ENCODE measurements around the gene FAM32A.
"Not testable (repeated sequence)": the region's sequence is repeated elsewhere in the genome, so short reads cannot be mapped to it uniquely, and the experiment has no call there.

Gene FAM32A

DNA sequence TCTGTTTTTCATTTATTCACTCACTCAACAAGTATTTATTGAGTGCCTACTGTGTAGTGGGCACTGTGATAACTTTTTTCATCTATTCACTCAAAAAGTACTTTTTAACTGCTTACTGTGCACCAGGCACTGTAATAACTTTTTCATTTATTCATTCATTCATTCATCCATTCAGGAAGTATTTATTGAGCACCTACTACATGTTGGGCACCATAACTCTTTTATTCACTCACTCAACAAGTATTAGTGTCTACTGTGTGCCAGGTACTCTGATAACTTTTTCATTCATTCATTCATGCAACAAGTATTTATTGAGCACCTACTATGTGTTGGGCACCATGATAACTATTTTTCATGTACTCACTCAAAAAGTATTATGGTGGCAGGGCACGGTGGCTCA, 18.8 kb upstream of the FAM32A start:
- DNase-seq: no peak

DNA sequence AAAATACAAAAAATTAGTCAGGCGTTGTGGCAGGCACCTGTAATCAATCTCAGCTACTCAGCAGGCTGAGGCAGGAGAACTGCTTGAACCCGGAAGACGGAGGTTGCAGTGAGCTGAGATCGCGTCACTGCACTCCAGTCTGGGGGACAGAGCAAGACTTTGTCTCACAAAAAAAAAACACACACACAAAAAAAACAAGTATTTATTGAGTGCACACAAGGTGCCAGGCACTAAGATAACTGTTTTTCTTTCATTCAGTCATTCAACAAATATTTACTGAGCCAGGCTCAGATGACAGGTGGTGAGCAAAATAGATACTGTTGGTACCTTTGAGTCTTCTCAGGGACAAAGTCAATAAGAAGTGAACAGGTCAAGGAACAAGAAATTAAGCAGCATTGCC, 18.2 kb upstream of the FAM32A start:
- DNase-seq: no peak

DNA sequence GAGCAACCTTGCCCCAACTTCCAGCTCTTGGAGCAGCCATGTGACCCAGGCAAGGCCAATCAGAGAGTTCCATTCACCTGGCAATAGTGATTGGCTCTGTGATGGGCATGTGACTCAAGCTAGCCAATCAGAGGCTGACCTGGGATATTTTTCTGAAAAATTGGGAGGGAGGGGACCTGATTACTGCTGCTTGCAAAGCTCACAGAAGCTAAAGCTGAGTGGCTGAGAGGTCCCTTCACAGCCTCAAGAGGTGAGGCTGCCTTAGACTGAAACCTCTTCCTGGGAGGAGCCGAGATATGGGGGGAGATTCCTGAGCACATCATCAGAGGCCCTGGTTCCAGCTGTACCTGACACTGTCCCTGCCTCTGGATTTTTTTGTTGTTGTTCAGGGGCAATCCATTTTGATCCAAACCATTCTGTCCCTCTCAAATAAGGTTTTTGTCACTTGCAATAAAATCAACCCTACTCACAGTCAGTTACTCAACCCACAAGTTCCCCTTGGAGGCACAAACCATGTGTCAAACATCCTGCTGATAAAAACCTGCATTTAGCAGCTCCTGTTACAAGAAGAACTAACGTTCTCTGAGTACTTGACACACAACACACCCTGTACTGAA, 16.6 kb upstream of the FAM32A start:
- DNase-seq: peak; percentile 11

DNA sequence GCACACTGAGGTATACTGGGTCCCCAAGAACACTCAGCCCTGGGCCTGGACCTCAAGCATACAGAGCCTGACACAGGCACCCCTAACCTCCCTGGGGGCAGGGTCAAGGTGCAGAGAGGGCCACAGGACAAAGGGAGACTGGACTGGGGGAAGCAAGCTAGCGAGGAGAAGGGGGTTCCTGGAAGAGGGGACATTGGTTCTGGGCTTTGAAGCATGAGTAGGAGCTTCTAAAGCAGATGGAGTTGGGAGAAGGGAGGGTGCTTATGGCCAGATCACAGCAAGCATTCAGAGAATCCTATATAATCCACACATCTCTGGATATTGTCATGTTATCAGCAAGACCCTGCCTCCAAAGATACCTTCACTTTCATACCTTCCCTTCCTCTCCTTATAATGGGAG, 15.1 kb upstream of the FAM32A start:
- no peak for DNase-seq

DNA sequence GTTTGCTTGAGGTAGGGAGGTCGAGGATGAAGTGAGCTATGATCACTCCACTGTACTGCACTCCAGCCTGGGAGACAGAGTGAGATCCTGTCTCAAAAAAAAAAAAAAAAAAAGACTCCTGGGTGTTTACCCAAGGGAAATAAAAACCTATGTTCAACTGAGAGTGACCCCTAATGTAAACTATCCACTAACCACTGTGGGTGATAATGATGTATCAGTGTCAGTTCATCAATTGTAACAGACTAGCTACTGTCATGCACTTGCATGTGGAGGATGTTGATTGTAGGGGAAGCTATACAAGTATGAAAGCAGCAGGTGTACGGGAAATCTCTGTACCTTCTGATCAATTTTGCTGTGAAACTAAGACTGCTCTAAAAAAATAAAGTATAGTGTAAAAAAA, 9.3 kb upstream of the FAM32A start:
- DNase-seq: no peak

DNA sequence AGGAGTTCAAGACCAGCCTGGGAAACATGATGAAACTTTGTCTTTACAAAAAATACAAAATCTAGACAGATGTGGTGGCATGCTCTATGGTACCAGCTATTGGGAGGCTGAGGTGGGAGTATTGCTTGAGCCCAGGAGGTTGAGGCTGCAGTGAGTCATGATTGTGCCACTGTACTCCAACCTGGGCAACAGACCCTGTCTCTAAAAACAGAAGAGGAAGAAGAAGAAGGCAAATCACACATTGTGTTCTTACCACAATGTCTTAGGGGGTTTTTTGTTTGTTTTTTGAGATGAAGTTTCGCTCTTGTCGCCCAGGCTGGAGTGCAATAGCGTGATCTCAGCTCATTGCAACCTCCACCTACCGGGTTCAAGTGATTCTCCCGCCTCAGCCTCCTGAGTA, 6.3 kb upstream of the FAM32A start:
- not testable (repeated sequence) for DNase-seq

DNA sequence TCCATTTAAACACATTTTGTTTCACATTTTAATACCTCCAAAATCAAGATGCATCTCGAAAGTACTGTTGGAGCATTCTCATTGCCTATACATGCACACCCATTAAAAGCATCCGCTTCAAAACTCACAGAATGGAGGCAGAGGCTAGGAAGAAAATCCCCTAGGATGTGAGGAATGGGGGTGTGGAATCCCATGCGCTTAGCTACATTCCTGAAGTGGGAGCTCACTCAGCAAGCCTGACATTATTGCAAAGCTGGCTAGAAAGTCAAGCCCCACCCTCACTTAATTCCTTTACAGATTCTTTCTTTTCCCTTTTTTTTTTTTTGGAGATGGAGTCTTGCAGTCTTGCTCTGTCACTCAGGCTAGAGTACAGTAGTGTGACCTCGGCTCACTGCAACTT, 4.6 kb upstream of the FAM32A start:
- DNase-seq: no peak

DNA sequence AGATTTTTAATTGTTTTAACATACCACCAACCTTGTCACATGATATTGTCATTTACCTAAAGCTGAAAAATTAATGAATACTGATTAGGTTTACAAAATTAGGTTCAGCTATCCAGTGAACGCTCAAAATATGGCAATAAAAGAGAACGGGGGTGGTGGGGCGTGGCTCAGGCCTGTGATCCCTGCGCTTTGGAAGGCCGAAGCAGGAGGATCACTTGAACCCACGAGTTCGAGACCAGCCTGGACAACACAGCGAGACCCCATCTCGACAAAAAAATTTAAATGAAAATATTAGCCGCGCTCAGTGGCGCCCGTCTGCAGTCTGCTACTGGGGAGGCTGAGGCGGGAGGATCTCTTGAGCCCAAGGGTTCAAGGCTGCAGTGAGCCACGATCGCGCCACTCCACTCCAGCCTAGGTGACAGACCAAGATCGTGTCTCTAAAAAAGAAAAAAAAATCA, 516 bp upstream of the FAM32A start:
- DNase-seq: no peak

DNA sequence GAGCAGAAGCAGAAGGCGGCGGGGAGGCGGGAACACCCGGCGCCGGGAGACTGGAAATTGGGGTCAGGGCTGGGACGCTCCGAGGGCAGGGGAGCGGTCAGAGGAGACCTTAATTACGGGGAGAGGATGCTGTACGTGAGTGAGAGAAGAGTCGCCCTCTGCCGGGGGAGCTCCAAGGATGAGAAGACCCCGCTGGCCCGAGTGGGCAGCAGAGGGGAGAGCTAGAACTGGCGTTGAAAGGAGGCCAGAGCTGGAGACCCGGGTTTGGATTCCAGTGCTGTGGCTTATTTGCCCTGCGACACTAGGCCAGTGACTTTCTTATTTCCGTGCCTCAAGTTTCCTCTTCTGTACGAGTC, 536 bp downstream of the FAM32A start:
- DNase-seq: peak; percentile 19

DNA sequence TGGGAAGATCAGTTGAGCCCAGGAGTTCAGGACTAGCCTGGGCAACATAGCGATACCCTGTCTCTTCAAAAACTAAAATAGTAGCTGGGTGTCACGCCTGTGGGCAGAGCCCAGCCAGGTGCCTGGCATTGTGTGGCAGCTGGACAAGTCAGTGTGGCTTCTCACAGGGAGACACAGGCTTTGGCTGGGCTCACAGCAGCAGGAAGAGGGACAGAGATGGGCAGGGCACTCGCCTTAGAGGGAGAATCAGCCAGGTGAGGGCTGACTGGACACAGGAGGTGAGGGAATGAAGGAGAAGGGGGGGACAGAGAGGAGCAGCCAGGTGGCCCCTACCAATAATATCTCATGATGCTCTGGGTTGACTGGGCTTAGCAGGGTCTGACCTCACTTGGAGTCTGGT, 3.3 kb downstream of the FAM32A start:
- no peak for DNase-seq

DNA sequence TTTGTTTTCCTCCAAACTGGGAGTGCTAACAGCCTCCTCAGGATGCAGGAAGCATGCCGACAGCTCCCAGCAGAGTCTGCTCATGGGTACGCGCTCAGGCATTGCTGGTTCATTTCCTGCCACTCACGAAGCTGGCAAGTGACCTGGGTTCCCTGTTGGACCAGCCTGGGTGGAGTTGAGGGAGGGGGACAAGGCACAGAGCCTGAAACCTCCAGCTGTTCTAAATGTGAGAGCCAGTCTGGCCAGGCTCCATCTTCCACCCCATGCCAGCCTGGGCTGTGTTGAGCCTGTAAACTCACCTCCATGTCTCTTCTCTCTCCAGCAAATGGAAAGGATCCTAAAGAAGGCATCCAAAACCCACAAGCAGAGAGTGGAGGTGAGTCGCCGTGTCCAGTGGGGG, 5.0 kb downstream of the FAM32A start:
- DNase-seq: no peak

DNA sequence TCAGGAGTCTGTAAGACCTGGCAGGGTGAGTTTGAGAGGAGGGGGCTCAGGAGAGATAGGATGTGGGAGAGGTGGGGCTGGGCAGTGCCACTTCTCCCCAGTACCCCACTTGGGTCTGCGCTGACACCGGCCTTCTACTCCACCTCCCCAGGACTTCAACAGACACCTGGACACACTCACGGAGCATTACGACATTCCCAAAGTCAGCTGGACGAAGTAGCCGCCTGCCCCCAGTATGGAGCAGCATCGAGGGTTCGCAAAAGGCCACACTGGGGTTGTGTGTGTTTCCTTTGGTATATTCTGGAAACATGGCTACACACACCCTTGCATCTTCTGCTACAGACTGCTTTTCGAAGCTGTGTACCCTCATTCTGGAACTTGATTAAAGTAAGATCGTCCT, 5.5 kb downstream of the FAM32A start:
- DNase-seq: no peak

DNA sequence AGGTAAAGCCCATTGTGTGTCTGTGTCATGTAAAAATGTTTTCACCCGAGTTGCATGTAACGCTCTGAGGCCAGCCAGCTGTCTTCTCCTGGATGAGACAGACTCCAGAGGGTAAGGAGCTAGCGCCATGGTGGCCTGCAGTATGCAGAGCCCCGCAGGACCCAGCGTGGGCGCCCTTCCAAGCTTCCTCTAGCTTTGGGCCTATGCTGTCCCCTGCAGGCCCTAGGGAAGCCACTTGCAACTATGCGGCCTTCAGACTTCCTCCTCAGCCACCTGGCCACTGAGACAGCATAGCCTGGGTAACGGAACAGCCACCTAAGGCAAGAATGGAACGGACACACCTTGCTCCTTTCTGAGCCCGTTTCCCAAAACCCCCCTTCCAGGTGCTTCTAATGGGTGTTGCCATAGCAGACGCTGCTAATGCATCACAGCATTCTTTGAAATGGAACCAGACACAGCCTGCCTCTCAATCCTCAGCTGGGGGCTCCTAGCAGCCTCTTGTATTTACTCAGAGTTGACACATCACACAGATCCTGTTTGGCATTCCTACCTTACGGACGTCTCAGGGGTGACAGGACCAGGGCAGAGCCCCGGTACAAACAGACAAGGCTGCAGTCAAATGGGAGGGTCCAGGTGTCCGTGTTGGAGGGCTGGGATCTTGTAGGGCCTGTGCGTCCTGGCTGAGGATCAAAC, 6.2 kb downstream of the FAM32A start:
- DNase-seq: no peak

DNA sequence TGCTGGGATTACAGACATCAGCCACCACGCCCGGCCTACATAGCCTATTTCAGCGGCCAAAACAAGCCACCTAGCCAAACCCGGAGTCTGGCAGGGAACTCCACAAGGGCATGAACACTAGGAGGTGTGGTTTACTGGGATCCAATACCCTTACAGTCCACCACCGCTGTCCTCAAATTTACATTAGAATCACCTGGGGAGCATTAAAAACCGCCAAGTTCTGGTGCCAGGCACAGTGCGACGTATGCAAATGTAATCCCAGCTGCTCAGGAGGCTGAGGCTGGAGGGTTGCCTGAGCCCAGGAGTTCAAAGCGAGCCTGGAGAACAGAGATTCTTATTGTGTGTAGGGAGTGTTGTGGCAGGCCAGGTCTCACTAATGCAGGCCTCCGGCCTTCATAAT, 8.3 kb downstream of the FAM32A start:
- DNase-seq: no peak

DNA sequence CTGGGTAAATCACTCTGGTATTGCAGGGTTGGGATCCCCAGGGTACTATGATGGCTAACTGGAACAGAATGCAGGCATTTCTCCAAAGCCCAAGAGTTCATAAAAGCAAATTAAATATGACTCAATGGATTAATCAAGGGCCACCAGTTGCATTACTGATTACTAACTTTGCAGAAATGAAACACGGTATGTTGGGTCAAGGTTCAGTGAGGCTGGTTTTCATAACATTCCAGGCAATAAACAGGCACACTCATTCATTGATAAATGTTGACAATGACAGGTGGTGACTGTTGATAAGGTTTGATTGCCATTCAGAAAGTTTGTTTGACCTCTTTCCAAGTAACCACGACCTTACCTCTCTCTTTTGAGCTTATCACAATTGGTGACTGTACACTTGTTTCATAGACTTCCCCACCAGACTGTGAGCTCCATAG, 12.0 kb downstream of the FAM32A start:
- DNase-seq: no peak

DNA sequence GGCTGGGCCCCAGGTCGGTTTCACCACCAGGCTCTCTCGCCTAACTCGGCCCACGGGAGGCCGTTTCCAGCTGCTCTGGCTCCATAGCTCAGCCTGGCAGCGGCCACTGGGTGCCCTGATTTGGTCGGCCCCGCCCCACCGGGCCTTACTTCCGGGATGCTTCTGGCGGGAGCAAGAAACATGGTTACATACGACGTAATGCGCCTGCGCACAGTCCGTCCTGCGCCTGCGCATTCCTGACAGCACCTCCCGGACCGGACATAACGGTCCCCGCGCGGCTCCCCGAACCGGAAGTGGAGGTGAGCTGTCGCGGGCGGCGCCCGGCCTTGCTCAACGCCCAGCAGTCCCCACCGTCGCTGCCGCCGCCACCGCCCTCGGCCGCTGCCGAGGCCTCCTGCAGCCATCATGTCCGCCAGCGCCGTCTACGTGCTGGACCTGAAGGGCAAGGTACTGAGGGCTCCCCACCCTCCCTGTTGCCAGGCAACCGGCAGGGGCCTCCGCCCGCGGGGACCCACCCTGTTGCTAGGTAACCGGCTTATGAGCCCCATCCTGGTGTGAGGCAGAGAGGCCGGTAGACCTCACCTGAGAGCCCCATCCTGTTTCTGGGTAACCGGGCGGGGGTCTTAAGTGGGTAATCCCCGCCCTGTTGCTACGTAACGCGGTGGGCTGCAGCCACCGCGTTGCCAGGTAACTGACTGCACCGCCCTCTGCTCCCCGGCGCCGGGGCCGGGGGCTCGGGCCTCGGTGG, 12.6 kb downstream of the FAM32A start, which contains the start of gene AP1M1:
TSS of gene AP1M1 (plus strand) at position 290 of the 748 bp plus-strand sequence. CDS start at position 406, 116 bp downstream.
- DNase-seq: peak; percentile 98

DNA sequence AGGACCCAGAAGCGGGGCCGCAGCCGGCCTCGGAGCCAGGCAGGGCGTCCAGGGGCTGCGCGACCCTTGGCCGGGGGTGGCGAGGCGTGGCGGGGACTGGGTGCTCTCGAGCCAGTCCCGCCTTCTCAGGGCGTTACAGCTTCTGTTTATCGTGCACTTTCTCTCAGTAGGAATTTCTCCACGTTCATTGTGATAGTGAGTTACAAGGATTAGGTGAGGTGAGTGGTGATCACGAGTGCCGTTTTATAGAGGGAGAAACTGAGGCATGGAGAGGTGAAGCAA, 13.1 kb downstream of the FAM32A start:
- no peak for DNase-seq

DNA sequence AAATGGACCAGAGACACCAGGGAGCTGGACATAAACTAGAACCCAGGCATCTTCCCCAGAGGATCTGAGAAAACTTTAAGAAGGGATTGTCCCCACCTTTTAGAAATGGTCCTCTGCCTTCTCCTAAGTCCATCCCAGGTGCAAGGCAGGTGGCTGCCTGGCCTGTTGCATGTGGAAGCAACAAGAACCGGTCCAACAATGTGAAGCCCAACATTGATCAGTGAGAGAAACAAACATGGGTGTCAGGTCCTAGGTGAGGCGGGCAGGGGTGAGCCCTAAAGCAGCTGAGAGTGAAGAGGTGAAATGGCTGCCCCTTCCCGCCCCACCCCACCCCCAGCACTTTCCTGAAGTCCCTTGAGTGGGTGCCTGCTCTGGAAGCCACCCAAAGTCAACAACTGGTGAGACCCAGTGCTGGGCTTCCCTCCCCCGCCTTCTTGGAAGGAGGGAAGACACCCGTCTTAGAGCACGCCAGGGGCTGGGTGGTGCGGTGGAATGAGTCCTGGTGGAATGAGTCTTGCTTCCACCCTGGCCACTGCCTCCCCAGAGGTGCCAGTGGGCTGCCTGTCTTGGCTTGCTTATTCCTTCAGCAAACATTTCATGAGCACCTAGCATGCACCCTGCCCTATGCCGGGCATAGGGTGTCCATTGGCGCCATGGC, 14.2 kb downstream of the FAM32A start:
- no peak for DNase-seq

DNA sequence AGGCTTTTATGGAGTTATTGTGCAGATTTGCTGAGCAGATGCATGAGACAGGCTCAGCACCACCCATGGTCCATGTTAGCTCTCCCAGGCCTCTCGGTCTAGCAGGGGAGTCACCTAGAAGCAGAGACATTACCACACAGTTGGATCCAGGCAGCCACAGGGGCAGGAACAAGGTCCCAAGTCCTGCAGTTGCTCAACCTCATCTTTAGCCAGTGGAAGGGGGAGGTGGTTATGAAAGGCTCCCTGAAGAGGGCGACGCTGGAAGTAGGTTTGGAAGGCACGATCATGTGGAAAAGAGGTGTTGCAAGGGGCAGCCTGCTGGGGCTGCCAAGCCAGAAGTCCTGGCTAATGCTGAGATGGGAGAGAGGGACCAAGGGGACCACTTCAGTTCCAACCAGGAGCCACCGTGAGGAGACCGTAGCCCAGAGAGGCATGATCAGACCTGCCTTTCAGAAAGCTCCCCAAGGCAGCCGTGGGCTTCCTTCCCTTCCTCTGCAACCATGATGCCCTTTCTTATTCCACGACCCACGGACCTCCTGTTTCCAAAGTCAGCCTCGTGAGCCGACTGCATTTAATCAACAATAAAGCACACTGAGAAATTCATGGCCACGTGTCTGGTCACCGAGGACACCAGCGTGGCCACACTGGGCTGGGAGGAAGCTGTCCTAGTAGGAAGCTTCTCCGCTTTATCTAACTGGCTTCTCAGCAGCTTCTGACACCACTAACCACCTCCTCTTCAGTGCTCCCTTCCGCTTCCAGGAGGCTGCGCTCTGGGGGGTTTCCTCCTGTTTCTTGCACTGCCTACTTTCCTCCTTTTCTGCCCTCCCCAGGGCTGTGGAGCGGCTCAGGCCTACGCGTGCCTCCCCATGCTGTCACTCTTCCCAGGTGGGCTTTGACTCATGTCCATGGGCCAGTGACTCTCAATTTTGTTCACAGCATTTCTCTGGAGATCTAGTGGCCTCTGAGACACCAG, 15.1 kb downstream of the FAM32A start:
- DNase-seq: no peak

DNA sequence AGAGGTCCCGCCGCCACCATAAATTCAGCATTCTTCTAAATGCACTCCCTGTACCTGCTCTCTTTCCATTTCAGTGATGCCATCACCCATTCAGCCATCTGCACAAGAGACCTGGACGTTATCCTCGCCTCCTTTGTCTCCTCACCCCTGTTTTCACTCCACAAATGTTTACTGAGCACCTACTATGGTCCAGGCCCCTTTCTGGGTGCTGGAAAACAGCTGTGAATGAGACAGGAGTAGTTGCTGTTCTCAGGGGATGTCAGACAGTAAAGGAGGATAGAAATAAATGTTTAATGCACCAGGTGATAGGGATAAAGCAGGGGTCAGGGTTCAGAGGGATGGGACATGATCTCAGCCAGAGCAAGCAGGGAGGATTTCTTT, 15.8 kb downstream of the FAM32A start:
- DNase-seq: no peak

DNA sequence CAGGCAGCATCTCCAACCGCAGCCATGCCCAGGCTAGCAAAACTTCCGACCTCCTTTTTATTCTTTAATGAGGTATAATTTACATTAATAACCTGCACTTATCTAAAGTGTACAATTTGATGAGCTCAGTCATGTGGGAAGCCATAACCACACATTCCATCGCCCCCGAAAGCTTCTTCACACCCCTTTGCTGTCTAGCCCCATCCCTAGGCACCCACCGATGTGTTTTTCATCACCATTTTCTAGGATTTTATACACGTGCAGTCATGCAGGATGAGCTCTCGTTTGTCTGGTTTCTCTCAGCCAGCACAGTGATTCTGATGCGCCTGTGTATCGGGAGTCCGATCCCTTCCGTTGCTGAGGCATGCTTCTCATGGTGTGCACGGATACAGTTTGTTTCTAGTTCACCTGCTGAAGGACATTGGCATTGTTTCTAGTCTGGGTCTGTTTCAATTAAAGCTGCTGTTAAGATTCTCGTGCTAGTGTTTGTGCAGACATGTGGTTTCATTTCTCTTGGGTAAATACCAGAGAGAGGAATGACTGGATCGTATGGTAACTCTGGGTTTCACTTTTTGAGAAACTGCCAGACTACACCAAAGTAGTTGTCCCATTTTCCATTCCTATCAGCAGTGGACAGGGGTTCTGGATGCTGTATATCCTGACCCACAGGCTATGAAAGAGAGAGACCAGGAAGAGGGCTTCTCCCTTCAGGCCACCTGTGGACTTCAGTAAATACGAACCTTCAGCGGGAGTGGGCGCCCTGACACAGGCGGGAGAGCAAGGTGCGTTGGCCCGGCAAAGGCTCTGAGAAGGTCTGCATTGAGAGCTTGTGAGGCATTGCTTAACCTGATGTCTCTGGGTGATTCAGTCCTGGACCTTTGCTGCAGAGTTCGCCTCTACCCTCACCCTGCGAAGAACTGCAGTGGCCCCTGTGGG, 17.4 kb downstream of the FAM32A start:
- no peak for DNase-seq

Measured in CD4-positive, alpha-beta T cell treated with Interleukin-4 for 4 hours (primary cell).